ENCODE measurements around the gene FARP1.

The FARP1 gene

DNA sequence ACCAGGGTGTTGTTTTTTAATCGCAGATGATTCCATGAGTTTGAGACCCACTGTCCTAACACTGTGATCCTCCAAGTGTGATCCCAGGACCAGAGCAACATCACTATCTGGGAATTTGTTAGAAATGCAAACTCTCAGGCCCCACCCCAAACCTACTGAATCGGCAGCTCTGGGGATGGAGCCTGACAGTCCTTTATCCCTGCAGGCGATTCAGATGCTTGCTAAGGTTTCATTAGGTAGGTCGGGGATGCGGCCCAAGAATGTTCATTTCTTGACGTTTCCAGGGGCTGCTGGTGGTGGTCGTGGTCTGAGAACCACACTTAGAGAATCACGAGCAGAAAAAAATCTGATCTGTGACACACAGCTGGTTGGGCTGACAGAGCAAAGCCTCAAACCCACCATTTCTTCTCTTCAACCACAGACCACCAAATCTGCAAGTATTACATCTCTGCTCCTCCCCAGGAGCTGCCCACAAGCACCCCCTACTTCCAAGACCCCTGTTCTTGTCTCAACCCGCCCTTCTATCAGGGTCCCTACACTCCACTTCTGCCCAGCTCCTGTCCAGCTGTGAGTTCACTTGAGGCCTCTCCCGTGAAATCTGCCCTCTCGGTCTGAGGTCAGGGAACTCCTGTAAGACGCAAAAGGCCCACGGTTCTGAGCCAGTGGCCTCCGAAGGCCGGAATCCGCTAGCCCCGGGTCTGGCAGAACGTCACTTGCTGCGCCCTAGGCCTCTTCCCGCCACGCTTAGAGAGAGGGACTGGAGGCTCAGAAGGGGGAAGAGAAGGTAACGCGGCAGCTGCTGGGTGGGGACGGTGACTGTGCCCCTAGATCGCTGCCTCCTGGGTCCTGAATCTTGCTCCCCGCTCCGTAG is 1.1 kb upstream of the FARP1 start:
- DNase-seq = no peak

DNA sequence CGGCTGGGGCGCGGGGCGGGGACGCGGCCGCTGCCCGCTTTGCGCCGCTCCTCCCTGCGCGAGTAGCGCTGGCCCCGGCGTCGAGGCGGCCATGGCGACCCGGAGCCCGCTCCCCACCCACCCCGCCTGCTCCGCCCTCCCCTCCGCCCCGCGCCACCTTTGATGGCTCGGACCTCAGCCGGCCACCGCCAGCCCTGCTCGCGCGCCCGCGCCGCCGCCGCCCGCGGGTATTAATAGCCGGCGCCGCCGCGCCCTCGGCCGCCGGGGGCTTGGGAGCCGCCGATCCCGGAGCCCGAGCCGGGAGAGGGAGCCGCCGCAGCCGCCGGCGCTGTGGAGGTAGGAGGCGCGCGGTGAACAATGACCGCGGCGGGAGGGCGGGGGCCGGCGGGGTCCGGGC is 261 bp downstream of the FARP1 start:
- no peak for DNase-seq

DNA sequence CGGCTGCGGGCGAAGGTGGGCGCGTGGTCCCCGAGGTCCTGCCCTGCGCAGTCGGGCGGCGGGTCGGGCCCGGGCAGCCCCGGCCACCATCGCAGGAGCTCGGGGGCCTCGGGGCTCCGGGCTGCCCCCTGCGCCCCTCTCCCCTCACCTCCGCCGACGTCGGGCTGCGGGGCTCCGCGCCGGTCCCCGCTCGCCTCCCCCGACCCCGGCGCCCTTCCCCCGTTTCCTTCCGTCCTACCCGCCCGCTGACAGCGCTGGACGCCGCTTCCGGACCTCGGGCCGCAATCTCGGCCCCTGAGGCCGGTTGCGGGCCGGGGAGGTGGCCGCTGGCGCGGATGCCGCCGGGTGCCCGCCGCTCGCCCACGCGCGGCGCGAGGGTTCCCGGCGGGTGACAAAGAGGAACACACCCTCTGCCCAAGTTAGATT is 720 bp downstream of the FARP1 start:
- no peak for DNase-seq

DNA sequence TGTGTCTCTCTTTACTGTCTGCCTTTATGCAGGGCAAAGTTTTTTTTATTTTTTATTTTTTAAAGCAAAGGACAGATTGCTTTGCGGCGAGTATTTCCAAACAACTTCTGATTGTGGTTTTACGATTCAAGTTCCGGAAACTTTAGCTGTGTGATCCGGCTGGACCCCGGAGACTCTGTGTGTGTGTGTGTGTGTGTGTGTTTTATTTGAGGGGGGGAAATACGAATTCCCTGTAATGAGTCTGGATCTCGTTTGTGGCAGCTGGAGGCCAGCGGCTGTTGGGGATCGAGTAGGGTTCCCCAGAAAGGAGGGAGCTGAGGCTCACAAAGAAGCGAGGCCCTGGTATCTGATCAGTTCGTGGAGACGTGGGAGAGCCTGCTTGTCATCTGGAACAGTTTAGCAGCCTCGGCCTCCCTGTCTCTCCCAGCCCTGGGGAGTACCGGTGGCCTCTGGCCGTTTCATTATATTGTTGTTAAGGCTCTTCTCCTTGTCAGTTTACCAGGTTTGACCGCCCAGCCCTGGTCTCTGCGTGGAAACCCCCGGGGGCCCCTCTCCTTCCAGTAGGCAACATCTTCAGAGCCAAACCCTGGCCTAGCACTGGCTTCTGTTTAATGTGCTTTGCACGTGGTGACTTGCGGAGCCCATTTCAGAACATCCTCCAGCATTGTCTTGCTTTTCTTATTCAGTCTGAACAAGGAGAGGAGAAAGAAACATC is 1.3 kb downstream of the FARP1 start:
- DNase-seq = no peak

DNA sequence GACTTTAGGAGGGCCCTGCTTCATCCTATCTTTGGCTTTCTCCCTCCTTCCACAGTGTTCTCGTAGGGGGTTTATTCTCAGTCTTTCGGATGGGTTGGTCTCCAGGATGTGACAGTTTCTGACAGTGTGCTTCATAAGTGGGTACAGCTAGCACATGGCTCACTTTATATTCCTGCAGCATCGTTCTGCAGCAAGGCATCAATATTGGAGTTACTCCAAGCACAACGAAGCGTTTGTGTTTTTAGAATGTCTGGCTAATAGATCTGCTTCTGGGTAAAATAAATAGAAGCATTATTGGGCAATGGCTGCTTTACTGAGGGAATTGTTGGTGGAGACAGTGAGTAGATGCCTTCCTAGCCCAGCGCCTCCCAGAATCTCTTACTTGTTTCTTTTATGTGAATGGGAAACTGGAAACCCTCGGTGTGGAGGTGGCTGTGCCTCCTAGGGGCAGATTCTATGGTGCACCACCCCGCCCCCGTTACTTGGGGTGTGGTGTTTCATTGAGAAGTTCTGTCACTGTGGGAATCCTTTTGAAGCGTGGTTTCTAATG is 2.0 kb downstream of the FARP1 start:
- DNase-seq = no peak

DNA sequence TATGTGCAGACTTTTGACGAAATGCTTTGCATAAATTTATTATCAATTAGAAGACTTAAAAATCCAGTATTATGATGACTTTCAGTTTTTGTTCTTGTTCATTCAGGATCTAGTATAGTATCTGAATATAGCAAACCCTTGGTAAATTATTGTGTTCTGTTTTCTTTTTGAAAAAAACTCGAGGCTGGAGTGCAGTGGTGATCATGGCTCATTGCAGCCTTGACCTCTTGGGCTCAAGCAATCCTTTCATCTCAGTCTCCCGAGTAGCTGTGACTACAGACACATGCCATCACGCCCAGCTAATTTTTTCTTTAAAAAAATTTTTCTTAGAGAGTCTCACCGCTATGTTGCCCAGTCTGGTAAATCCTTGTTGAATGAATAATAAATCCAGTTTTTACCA is 4.6 kb downstream of the FARP1 start:
- no peak for DNase-seq

DNA sequence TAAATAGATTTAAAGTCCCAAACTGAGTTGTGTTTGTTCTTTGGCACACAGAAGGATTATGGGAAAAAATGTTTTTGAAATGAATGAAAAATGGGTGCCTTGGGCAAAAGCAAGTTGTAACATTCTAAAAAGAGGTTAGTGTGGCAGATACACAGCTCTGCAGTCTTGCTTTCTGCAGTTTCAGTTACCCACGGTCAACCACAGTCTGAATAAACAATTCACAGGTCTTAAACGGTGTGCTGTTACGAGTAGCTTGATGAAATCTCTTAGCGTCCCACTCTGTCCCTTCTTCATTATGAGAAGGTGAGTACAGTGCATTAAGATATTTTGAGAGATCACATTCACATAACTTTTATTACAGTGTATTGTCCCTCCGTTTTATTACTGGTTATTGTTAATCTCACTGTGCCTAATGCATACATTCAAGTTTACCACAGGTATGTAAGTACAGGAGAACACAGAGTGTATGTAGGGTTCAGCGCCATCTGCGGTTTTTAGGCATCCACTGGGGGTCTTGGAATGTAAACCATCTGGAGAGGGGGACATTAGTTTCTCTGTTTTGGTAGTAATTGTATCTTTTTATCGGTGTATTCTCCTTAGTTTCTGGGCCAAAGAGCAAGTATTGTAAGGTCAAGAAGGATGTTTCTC is 8.1 kb downstream of the FARP1 start:
- DNase-seq = no peak

DNA sequence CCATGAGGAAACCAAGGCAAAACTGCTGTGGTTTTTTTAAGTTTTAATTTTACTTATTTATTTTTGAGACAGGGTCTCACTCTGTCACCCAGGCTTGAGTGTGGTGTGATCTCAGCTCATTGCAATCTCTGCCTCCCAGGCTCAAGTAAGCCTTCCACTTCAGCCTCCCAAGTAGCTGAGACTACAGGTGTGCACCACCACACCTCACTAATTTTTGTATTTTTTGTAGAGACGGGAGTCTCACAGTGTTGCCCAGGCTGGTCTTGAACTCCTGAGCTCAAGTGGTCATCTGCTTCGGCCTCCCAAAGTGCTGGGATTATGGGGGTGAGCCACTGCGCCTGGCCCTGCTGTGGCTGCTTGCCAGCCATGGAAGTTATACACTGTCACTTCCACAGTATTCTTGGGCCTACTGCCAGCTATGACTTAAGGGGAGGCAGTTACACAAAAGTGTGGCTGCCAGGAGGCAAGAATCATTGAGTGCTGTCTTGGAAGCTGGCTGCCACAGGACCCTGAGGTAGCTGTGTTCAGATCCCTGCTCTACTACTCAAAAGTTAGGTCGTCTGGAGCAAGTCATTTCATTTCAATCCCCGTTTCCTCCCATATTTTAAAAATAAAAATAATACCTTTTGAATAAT is 12.7 kb downstream of the FARP1 start:
- DNase-seq = no peak

DNA sequence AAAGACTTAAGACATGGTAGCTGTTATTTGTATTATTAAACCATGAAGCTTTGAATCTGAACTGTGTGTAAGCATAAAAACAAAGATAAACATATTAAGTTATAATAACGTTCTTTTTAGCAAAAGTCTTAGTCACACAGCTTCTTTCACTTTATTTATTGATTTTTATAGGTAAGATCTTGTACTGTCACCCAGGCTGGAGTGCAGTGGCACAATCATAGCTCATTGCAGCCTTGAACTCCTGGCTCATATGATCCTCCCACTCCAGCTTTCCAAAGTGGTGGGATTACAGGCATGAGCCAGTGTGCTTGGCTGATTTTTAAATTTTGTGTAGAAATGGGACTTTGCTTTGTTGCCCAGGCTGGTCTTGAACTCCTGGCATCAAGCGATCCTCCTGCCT is 13.4 kb downstream of the FARP1 start:
- no peak for DNase-seq

DNA sequence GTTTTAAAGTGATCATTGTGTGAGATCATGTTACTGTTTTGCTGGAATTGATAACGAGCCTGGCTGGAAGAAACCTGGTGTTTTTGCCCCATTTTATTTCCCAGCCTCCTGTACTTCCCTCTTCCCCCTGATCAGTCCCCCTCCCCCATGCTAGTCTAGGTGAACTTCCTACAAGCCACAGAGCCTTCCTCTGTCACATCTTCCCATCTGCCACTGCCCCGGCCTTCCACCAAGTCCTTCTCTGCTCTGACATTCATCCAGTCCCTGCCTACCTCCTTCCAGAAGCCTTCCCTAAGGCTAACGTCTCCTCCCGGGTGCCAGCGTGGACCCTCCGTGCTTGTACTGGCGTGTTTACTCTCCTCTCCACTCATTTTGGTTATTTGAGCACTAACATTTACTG is 14.3 kb downstream of the FARP1 start:
- DNase-seq = no peak

DNA sequence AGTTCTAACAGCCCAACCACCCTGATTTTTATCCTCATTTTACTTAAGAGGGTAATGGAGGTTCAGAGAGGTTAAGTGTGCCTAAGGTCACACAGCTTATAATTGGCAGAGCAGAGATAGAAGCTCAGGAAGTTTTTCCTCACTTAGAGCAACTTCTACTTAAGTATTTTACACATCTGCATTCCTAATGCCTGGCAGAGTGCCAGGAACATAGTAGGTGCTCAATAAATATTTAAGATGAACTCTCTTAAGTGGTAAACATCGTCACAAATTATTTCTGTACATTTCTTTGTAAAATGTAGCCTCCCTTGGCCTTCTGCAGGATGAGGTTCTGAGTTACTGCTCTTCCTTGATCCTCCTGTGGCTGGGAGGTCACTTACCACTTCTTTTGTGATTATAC is 14.7 kb downstream of the FARP1 start:
- no peak for DNase-seq

DNA sequence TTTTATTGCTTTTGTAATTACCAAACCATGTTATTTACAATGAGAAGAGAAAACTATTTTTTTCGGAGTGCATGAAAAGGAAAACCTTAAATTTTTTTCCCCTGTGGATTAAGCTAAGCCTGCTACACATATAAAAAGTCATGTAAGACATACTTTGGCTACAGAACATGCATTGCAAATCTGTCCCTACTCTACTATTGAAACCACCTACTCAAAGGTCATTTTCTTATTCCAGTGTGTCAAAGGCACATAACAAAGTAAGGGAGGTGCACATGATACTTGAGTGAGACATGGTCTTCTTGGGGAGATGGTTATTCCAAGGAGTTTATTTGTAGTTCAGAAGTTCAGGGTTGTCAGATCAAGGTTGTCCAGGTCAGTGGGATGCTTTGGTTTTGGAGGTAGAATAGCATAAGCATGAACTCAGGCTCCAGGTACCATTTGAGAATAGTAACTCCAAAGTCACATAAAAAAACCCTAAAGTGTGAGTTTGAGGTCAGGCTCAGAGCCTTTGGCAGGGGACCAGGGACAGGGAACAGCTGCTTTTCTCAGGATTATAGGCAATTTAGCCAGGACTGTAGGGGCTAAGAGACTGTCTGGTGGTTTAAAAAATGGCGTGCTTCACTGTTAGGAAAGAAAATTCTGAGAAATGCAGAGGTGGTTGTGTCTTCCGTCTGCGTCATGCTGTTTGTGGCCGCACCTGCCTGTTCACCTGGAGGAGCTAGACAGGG is 15.4 kb downstream of the FARP1 start:
- no peak for DNase-seq

DNA sequence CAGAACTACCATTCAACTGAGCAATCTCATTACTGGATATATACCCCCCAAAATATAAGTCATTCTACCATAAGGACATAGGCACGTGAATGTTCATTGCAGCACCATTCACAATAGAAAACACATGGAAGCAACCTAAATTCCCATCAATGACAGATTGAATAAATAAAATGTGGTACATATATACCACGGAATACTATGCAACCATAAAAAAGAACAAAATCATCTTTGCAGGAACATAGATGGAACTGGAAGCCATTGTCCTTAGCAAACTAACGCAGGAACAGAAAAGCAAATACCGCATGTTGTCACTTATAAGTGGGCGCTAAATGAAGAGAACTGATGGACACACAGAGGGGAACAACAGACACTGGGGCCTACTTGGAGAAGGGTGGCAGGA is 20.0 kb downstream of the FARP1 start:
- DNase-seq = no peak

DNA sequence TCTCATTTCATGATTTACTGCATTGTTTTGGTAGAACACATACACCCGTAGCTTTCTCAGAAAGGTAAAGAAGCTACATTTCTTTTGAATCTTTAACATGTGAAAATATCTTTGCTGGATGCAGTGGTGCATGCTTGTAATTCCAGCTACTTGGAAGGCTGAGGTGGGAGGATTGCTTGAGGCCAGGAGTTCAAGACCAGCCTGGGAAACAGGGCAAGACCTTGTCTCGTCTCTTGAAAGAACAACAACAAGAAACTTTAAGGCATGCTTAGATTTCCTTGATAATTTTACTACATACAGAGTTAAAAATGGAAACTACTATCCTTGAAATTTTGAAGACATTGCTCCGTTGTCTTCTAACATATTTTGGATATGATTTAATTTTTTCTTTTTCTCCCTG is 26.4 kb downstream of the FARP1 start:
- no peak for DNase-seq

DNA sequence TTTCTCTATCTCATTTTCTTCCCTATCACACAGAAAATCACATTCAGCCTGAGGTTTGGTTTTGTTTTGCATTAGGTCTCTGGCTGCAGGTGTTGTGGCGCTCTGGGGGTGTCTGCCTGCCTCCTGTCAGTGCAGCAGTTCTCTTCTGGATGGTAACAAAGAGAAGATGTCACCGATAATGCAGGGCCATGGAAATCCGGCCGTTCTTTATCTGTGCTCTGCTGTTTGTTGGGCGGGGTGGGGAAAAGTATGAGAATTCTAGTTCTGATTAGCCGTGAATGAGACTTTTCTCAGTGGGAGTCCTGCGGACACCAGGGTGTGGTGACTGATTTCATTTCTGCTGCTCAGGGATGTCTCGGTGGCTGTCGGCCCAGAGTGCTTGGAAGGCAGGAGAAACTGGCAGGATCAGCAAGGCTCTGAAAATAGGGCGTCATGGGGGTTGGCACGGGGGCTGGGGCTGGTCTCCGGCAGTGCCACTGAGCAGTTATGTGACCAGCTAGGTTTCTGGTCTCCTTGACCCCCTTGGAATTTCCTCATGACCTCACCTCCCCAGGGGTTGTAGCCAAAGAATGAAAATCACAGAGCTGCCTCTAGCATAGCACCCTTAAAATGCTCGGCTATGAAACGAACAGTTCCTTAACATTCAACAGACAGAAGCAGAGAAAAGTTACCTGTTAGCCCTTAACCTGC is 29.2 kb downstream of the FARP1 start:
- no peak for DNase-seq

DNA sequence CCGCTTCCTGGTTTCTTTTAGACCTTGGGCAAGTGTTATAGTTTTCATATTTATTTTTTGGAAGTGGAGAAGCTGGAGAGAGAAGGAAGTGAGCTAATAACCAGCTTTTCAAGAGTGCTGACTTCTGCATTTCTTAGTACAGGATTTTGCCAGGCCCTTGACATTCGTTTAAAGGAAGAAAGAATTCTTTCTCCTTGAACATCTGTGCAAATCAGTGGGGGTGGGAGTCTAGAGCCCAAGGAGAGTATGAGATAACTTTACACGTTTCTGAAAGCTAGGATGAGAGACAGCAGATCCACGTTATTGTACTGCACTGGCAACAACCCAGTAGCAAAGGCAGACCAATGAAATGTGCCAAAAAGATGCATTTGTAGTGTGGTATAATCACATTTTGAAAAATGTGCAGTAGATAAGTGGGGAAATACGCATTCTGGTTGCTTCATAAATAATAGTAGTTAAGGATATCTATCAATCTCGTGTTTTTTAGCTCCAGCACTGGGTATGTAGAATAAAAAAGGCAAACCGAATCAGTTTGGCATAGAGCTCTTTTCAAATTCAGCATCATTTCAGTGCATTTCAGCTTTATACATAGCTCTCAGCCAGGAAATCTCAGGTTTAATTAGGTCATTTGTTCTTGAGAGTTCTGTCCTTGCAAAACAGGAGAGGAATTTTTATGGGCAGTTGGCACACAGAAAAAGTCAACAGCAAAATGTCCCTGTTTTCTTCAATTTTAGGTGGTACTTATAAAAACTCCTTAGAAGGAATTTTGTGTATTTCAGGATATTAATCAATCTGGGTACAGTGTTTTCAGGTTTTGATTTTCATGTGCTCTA is 29.9 kb downstream of the FARP1 start:
- DNase-seq = no peak

DNA sequence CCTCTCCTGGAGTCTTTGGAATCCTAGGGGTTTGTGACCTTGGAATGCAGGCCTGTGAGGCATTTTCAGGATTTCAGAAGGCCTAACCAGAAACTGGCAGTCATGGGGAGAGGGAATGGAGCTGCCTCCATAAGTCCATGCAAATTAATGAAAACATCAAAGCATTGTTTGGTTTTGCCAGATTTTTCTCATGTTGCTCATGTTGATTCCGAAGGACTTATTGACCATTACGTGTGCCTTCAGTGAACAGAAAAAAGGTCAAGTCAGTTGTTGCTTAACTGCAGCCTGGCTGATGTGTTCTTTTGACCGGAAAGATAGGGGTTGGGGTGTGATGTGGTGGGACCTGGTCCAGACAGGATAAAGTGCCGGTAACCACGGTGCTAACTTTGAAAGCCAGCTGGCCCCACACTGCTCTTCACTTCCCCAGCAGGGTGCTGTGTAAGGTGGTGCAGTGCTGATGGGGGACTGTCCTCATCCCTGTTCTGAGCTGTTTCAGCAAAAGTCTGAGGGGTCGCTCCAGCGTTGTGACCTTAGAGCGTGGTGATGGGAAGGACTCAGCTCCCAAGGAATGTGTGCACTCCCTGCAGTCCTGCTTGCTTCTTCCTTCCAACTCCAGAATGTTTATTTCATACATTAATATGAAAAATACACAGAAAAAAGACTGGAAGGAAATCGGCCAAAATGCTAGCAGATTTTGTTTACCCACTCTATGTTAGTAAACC is 30.7 kb downstream of the FARP1 start:
- DNase-seq = no peak

DNA sequence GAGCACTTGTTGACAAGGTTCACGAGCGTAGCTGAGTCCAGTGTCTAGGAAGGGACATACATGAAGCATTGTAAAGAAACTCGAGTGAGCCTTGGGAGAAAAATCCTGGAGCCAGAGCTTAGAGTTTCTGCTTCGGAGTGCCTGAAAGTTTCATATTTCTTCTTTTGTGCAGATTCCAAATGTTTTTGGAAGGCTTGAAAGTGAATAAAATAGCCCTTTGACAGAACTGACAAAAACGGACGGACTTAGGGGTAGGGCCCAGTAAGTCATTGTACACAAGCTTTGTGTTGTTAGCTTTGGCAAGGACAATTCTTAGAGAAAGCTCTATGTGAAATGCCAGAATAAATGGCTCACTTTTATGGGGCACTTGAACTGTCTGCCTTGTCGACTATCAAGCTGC is 31.4 kb downstream of the FARP1 start:
- no peak for DNase-seq

DNA sequence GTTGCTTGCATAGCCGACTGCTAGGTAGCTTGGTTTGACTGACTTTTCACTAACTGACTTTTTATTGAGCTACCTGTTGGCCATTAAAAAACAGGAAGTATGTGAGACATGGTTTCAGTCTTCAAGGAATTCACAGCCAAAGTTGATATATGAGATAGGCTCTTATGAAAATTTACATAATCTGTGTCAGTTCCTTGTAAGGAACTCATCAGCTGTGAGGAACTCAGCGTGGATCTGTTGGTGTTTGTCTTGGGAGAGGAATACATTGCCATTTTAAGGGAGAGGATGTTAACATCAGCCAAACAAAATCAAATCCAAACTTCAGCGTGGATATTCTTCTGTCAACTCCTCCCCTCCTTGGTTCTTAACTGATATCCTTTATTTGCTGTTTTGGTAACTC is 32.1 kb downstream of the FARP1 start:
- DNase-seq = no peak

DNA sequence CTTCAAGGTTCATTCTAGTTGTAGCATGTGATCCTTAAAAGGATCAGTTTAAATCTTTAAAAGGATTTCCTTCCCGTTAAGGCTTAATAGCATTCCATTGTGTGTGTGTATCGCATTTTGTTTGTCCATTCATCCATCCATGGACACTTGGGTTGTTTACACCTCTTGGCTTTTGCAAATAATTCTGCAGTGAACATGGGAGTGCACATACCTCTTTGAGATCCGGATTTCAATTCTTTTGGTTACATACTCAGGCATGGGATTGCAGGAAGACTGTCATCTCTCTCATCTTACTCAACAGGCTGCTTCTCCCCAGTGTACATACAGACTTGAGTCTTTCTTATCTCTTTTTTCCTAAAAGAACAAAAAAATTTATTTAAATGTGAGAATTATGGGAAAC is 32.9 kb downstream of the FARP1 start:
- no peak for DNase-seq
